Natural killer cell (primary cell): ENCODE data around the gene GPR18. TPM values are rescaled to one million over a fixed set of nuclear protein-coding genes. Genes with fewer than 3 reads are reported as not detected.

Source experiments
- ATAC-seq, 3 donors: fragments of 150-1000 bp in 2 of 3; fragments of 200-7000 bp in 1 of 3; cut with Tn5 transposase; 1 replicate in 1 of 3; 2 replicates in 2 of 3; pipeline ENCODE4 v1.10.0; 2021; ENCODE audit warnings: mild to moderate bottlenecking in 2 of 3, moderate library complexity in 2 of 3
- DNase-seq, 2 donors: peaks; one replicate each; pipeline versions ENCODE4 v3.0.0 to v3.0.0-alpha.2; 2013 to 2021; ENCODE audit warnings: mixed read lengths in 1 of 2
- H3K27ac ChIP-seq: one replicate; pipeline ENCODE4 v1.5.1; 2013; ENCODE audit warnings: mild to moderate bottlenecking, low read length
- H3K27me3 ChIP-seq: one replicate; pipeline ENCODE4 v1.6.1; 2013; ENCODE audit warnings: low read length; ENCODE audit not compliant: control insufficient read depth, insufficient read depth
- H3K36me3 ChIP-seq: one replicate; pipeline ENCODE4 v1.6.1; 2013; ENCODE audit warnings: low read length; ENCODE audit not compliant: control insufficient read depth, insufficient read depth
- H3K4me1 ChIP-seq: one replicate; pipeline ENCODE4 v1.6.1; 2013; ENCODE audit warnings: low read length; ENCODE audit not compliant: control insufficient read depth, insufficient read depth
- H3K4me3 ChIP-seq: one replicate; pipeline ENCODE4 v1.5.1; 2013; ENCODE audit warnings: low read length
- H3K9me3 ChIP-seq: one replicate; pipeline ENCODE4 v1.6.1; 2013; ENCODE audit warnings: low read length; ENCODE audit not compliant: control insufficient read depth, insufficient read depth
- H3K27ac Mint-ChIP-seq, 2 donors: one replicate each; pipeline ENCODE4 v1.8.0; 2022; ENCODE audit warnings: mild to moderate bottlenecking in 2 of 2, mixed read lengths in 2 of 2, moderate library complexity in 1 of 2
- H3K27me3 Mint-ChIP-seq, 2 donors: one replicate each; pipeline ENCODE4 v1.8.0; 2022; ENCODE audit warnings: low read depth in 2 of 2, mixed read lengths in 2 of 2
- H3K36me3 Mint-ChIP-seq: one replicate; pipeline ENCODE4 v1.8.0; 2022; ENCODE audit warnings: mixed read lengths
- H3K4me1 Mint-ChIP-seq, 2 donors: one replicate each; pipeline ENCODE4 v1.8.0; 2022; ENCODE audit warnings: mixed read lengths in 2 of 2
- H3K4me3 Mint-ChIP-seq: one replicate; pipeline ENCODE4 v1.8.0; 2022; ENCODE audit warnings: mild to moderate bottlenecking, moderate library complexity, mixed read lengths
- H3K9me3 Mint-ChIP-seq, 2 donors: one replicate each; pipeline ENCODE4 v1.8.0; 2022; ENCODE audit warnings: mixed read lengths in 2 of 2
- CTCF ChIP-seq: fragments of 200-600 bp; IDR thresholded peaks from one replicate; pipeline ENCODE4 v1.8.0; 2022; ENCODE audit warnings: antibody characterized with exemption
- WGBS: methylation state at CpG from one replicate; pipeline ENCODE4 v1.1.7; 2013; ENCODE audit warnings: missing lambda C conversion rate; ENCODE audit not compliant: insufficient coverage; 5-methylcytosine and 5-hydroxymethylcytosine counted together
- intact Hi-C: fragments of 100-400 bp; cut with micrococcal nuclease; formaldehyde crosslinking; loops from one replicate; pipeline ENCODE4 v1.14.2; 2022
- total RNA-seq, 4 donors: library from RNA; stranded (reverse); fragments of 120-200 nt in 1 of 4; gene quantifications; one replicate each; pipeline versions ENCODE4 v1.2.3 to v1.2.4, GENCODE V29; 2013 to 2022

GPR18 gene
- total RNA-seq: 10 to 100 TPM; 11.4 to 41.7 (median 25.5) TPM
- total RNA-seq (2013): 48.7 TPM

GRCh38 chr13:99258210-99258860 lies at the start of gene GPR18:
TSS of gene GPR18 (minus strand) at chr13:99258379. CDS start at chr13:99255872, 2,507 bp downstream.
- Mint-ChIP-seq H3K27me3 (no peaks in the 10 kb centered on the region), H3K4me3 (peak within 1 kb of the TSS; percentile 93), H3K36me3 (peaks cover 13% of the 10 kb centered on the region), H3K9me3 (no peaks in the 10 kb centered on the region), H3K27ac (peak within 1 kb of the TSS; percentile 87 to 97), H3K4me1 (peaks cover 48 to 64% of the 10 kb centered on the region in 2 donors)
- Histone ChIP-seq H3K4me3 (peak within 1 kb of the TSS; percentile 78), H3K36me3 (peaks cover 27% of the 10 kb centered on the region), H3K4me1 (peaks cover 18% of the 10 kb centered on the region), H3K27ac (peak within 1 kb of the TSS; percentile 91), H3K9me3 (no peaks in the 10 kb centered on the region), H3K27me3 (no peaks in the 10 kb centered on the region)
- intact Hi-C loops: loop anchor here (1.0 to 2.0 kb wide), 3 partner anchors 39 to 82 kb away; no protein-coding TSS in a partner anchor
- no peak for TF ChIP-seq CTCF
- DNase-seq (peak in 1 of 2 donors; percentile 75), ATAC-seq (peak; percentile 79 to 89 (median 88))
- 0% methylated on average over 4 of the region's 4 CpGs for WGBS

GRCh38 chr13:99307648-99308339 lies 49.6 kb upstream of the GPR18 start:
- H3K4me1 ChIP-seq: peaks cover 33% of the 10 kb centered on the region
- H3K36me3 ChIP-seq: peaks cover 16% of the 10 kb centered on the region
- Mint-ChIP-seq H3K27ac (peak overlapping the region; percentile 61 to 64), H3K4me3 (peak overlapping the region; percentile 50), H3K36me3 (peaks cover 8% of the 10 kb centered on the region), H3K4me1 (peaks cover 49 to 67% of the 10 kb centered on the region in 2 donors), H3K9me3 (no peaks in the 10 kb centered on the region), H3K27me3 (no peaks in the 10 kb centered on the region)
- H3K9me3 ChIP-seq: no peaks in the 10 kb centered on the region
- peak overlapping the region; percentile 69 for H3K27ac ChIP-seq
- DNase-seq: peak in 1 of 2 donors; percentile 61
- intact Hi-C loops: loop anchor here (5.0 kb wide), 1 partner anchor 45 kb away; no protein-coding TSS in a partner anchor
- H3K4me3 ChIP-seq: peak overlapping the region; percentile 40
- 30% methylated on average over 6 of the region's 6 CpGs for WGBS
- TF ChIP-seq CTCF: no peak
- ATAC-seq: peak; percentile 52 to 74 (median 70)
- no peaks in the 10 kb centered on the region for H3K27me3 ChIP-seq

GRCh38 chr13:99307247-99307646 lies 49.1 kb upstream of the GPR18 start, which contains the start of gene GPR183:
TSS of gene GPR183 (minus strand) at chr13:99307399. CDS start at chr13:99296145, 11,254 bp downstream.
- peak within 1 kb of the TSS; percentile 73 for H3K27ac ChIP-seq
- peak within 1 kb of the TSS; percentile 40 for H3K4me3 ChIP-seq
- peaks cover 8% of the 10 kb centered on the region for H3K36me3 Mint-ChIP-seq
- H3K27me3 ChIP-seq: no peaks in the 10 kb centered on the region
- H3K36me3 ChIP-seq: peaks cover 16% of the 10 kb centered on the region
- H3K27ac Mint-ChIP-seq: peak within 1 kb of the TSS; percentile 61 to 64
- peaks cover 46 to 64% of the 10 kb centered on the region in 2 donors for H3K4me1 Mint-ChIP-seq
- peaks cover 33% of the 10 kb centered on the region for H3K4me1 ChIP-seq
- H3K4me3 Mint-ChIP-seq: peak within 1 kb of the TSS; percentile 61
- no peaks in the 10 kb centered on the region for H3K9me3 ChIP-seq
- intact Hi-C loops: loop anchor here (5.0 kb wide), 1 partner anchor 45 kb away; no protein-coding TSS in a partner anchor
- DNase-seq (peak in 1 of 2 donors; percentile 84), ATAC-seq (peak; percentile 71 to 81 (median 80))
- no peak for TF ChIP-seq CTCF
- 7% methylated on average over 2 of the region's 4 CpGs for WGBS
- no peaks in the 10 kb centered on the region for H3K9me3 Mint-ChIP-seq
- no peaks in the 10 kb centered on the region for H3K27me3 Mint-ChIP-seq
